AG08396 (cell line): Measurements from ENCODE around the gene AGO3.
A peak's percentile ranks its signal among the peaks of the same experiment; 100 is the strongest.
"Not testable (repeated sequence)": the region's sequence is repeated elsewhere in the genome, so short reads cannot be mapped to it uniquely, and the experiment has no call there.

Experiments
- DNase-seq: peaks from one replicate; pipeline ENCODE4 v3.0.0; 2012; ENCODE audit warnings: low spot score, mixed read lengths

The AGO3 gene

GRCh38 chr1:35925741-35926140 lies 5.2 kb upstream of the AGO3 start:
- DNase-seq, result peak; percentile 70

DNA sequence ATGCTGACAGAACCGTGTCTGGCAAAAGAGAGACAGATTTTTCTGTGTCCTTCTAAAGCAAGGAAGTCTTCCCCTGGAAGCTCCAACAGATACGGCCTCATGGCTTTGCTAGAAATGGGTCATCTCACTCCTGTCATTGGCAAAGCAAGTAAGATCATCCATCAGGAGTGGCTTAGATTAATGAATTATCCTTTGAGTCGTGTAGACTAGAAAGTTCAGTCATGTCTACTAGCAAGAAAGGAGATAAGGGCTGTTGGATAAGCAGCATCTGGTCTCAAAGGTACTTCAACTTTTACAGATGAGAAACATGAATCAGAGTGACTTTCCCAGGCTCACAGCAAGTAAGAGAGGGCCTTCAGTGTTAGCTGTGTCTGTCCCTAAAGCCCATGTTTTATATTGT lies 3.4 kb upstream of the AGO3 start:
- DNase-seq, result no peak

DNA sequence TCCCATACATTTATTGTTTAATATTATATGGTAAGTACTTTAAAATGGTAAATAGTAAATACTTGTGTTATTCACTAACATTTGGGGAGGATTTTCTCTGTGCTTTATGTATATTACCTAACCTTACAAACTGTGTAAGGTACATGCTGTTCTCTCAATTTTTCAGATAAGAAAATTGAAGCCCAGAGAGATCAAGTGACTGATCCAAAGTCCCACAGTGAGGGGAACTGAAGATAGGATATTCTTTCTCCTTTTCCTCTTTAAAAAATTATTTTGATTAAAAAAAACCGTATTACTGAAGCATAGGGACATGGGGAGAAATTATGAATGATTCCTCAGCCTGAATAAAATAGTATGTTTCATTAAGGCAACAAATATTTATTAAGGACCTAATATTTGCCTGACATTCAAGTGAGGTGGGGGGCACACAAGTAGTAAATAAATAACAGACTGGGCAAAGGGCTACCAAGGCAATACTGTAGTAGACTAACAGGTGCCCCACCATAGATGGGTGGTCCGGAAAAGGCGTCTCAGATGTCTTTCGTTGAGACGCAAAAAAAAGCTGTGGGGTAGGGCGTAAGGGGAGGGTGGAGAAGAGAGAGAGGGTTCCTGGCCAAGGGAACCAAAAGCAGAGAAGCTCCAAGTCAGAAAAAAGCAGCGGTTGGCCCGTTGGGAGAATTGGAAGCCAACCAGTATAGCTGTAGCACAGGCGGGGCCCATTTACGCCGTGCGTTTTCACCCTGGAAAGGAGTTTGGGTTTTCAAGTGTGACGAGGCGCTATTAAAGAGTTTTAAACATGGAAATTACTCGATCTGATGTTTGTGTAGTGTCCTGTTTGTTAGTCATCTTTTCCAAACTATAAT lies 944 bp upstream of the AGO3 start:
- DNase-seq, result peak; percentile 60

DNA sequence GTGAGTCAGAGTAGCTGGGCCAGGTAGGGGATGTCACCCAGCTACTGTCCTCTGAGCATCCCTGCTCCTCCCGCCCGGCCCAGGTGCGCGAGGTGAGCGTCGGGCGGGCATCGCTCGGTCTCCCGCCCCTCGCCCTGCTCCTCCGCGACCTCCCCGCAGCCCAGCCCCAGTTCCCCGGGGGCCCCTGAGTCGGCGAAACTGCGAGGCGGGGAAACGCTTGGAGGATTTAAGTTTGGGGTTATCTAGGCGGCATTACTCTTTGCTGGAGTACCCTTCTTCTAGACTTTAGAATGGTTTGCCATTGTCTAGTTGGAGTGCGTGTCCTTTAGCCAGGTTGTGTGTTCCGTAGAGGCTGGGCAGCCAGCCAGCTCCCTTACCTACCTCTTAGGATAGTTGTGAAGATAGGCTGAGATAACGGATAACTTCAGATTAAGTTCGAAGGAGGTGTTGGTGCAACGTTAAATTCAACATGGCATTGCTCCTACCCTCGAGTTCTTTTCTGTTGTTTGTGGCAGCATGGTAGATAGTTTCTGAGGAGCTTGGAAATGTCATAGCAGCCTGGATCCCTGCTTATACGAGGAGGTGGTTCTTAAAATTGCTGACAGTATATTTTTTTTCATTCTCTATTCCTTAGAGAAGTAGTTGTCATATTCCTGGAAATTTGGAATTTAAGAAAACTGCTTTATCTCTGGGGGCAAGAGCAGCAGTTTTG lies 697 bp downstream of the AGO3 start:
- peak; percentile 21 for DNase-seq

DNA sequence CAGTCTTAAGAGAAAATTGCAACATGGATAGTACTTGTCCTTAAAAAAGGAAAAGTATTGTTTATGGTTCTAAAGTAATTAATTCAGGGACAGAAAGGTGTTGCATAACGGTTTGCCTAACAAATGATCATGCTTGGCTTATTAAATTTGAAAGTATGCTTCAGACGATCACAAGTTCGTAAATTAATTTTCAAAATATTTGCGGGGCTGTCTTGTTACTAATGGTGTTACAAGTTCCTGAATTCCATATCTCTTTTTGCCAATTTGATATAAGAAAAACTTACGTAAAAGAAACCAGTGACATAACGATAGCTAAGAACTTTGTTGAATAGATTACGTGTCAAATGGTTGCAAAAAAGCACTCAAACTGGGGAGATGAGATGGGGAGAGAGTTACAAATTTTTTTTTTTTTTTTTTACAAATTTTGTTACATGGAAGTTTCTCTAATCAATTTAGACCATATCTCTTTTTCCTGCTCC lies 1.3 kb downstream of the AGO3 start:
- no peak for DNase-seq

- DNase-seq, result no peak
These were observed 2.0 kb downstream of the AGO3 start for GRCh38 chr1:35932941-35933340.

DNA sequence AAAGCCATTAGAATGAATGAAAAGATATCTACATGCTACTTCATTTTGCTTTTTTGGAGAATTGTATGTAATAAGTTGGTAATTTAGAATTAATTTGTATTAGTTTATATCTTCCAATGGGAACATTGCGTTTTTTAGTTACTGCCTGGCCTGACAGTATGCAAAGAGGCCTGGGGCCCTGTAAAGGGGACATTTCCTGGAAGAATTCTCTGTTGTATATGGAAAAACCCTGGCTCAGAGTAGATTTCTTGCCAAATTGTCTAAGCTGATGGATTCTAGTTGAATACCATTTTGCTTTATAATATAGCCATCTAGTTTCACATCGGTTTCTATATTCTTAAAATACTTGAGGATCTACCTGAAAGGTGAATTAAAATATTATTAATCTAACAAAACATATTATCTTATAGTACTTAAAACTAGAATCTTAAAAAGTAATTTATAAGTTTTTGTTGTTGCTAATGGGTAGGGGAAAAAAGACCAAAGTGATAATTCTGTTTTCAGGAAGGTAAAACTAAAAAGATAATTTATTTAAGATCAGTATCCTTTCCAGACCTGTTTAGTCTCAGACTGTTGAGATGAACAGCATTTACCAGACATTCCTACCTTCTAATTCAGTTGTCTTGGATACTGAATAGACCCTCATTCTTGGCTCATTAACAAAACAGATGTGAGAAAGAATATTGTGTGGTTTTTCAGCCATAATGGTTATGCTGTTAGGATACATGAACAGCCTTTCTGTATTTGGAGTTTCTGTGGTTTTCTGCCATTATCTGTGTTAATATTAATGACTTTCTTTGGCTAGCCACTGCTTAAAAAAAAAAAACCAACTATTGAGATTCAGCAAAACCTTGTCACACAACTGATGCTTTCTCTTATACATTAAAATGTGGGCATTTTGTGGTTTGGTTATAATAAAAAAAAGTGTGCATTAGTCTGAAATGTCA lies 4.8 kb downstream of the AGO3 start:
- DNase-seq, result no peak

- no peak for DNase-seq
These were observed 5.9 kb downstream of the AGO3 start for GRCh38 chr1:35936838-35937237.

GRCh38 chr1:35939484-35939883 lies 8.6 kb downstream of the AGO3 start:
- no peak for DNase-seq

DNA sequence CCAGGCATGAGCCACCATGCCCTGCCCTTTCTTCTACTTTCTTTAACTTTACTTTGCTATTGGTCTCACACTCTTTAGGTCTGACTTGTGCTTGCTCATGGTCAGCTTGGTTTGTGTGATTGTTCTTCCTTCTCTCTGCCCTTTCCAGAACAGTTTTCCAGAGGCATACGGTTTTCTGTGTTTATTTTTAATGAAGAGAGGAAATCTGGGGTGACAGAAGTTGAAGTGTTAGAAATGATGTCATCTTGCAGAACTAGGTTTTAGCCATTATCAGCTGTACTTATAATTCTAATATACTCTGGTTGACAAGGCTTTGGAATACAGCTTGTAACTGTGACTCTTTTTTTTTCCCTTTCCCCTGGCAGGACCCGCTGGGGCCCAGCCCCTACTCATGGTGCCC lies 14.4 kb downstream of the AGO3 start:
- DNase-seq, result no peak

DNA sequence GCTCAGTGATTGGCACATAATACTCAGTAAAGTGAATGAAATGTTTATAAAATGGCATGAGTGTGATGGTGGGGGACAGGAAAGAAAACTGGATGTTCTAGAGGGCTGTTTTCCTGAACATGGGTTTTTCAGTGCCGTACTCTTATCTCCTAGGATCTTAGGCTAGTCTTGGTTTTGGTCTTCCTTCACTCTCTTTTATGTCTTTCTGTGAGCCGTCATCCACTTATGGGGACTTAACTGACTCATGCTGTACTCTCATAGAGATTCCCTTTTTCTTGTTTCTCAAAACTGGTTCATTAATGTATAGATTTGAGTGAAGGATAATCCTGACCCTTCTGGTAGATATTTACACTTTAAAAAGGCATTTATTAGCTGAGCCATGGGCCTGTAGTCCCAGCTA lies 16.6 kb downstream of the AGO3 start:
- no peak for DNase-seq

DNA sequence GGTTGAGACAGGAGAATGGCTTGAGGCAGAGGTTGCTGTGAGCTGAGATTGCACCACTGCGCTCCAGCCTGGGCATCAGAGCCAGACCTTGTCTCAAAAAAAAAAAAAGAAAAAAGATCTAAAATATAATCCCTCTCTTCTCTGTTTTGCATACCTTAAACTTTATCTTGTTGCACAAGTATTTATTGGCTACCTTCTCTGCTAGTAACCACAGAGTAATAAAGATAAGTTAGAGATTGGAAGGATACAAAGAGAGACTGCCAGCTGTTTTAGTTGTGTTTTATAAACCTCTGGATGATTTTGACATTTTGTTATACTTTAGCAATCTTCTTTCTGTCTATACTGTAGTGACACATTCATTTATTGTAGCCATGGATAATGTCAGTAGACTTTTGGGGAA lies 27.7 kb downstream of the AGO3 start:
- DNase-seq, result no peak

GRCh38 chr1:35959304-35959703 lies 28.4 kb downstream of the AGO3 start:
- no peak for DNase-seq

- DNase-seq, result no peak
These were observed 32.0 kb downstream of the AGO3 start for GRCh38 chr1:35962952-35963351.

- not testable (repeated sequence) for DNase-seq
These were observed 33.4 kb downstream of the AGO3 start for GRCh38 chr1:35964277-35964676.

- no peak for DNase-seq
These were observed 37.5 kb downstream of the AGO3 start for GRCh38 chr1:35968396-35968795.

DNA sequence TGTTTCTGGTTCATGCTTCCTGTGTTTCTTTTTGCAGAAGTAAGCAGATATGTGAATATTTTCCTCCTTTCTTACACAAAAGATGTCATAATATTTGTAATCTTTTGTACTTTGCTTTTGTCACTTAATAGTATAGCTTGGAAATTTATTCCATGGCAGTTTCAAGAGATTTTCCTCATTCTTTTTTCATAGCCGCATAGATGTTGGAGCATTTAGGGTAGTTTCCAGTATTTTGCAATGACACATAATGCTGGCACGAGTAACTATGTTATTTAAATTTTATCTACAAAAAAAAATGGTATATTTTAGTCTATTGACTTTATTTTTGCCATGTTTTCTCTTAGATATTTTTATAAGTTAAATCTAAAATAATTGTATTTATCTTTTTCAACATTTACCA lies 40.7 kb downstream of the AGO3 start:
- DNase-seq, result no peak

- not testable (repeated sequence) for DNase-seq
These were observed 41.7 kb downstream of the AGO3 start for GRCh38 chr1:35972631-35973030.

- DNase-seq, result no peak
These were observed 49.2 kb downstream of the AGO3 start for GRCh38 chr1:35980090-35980489.

DNA sequence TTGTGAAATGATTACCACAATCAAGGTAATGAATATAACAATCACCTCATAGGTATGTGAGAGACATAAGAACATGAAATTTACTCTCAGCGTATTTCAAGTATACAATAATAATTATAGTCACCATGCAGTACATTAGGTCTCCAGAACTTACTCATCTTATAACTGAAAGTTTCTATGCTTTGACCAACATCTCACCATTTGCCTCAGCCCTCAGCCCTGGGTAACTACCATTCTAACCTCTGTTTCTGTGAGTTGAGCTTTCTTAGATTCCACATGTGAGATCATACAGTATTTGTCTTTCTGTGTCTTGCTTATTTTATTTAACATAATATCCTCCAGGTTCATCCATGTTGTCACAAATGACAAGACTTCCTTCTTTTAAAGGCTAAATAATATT lies 57.3 kb downstream of the AGO3 start:
- DNase-seq, result no peak

DNA sequence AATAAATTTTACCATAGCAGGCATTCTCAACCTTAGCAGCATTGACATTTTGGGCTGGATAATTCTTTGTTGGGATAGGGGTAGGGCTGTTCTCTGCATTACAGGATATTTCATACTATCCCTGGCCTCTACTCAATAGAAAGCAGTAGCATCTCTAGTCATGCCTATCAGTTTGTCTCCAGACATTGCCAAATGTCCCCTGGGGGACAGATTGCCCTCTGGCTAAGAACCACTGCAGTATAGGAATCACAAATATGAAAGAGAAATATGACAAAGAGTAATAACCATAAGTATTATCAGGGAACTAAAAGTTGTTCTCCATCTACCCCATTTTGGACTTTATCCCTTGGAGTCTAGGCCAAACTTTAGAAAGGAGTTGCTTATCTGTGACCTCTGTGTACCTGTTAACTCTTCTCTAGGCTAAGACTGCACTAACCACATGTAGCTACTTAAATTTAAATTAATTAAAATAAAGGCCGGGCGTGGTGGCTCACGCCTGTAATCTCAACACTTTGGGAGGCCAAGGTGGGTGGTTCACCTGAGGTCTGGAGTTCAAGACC lies 76.1 kb downstream of the AGO3 start:
- DNase-seq, result no peak

DNA sequence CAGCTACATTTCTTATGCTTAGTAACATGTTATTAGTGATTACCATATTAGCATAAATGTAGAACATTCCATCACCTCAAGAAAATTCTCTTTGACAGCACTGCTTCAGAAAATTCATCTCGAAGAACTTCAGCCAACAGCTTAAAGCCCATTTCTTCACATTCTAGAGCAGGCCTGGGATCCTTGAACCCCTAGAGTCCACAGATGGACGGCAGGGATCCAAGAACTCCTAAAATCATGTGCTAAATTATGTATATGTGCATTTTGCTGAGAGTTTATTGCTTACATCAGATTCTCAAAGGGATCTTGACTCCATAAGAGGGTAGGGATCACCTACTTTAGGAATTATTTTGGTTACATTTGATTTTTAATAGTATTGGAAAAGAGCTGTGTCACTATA lies 76.8 kb downstream of the AGO3 start:
- DNase-seq, result no peak
